Activated T-cell treated with anti-CD3 and anti-CD28 coated beads for 24 hours (primary cell): ENCODE data around the gene FBXL19.

Experiments
- DNase-seq: peaks from one replicate; pipeline ENCODE4 v3.0.0-alpha.2; 2020; ENCODE audit warnings: low read depth

FBXL19 gene

GRCh38 chr16:30895627-30896260 lies 27.6 kb upstream of the FBXL19 start:
- DNase-seq: no peak

- no peak for DNase-seq
Measured at GRCh38 chr16:30896261-30896888, 27.0 kb upstream of the FBXL19 start, which contains the start of gene CTF1. CTF1 (plus strand) TSS chr16:30896614; CDS start chr16:30896644, 30 bp downstream.

GRCh38 chr16:30896889-30897733 lies 26.3 kb upstream of the FBXL19 start:
- DNase-seq: peak; percentile 70

GRCh38 chr16:30899794-30900193 lies 23.6 kb upstream of the FBXL19 start:
- no peak for DNase-seq

- DNase-seq: no peak
Measured at GRCh38 chr16:30900588-30900987, 22.8 kb upstream of the FBXL19 start.

GRCh38 chr16:30901201-30902028 lies 22.0 kb upstream of the FBXL19 start:
- no peak for DNase-seq

- peak; percentile 36 for DNase-seq
Measured at GRCh38 chr16:30902029-30902972, 21.1 kb upstream of the FBXL19 start.

- DNase-seq: no peak
Measured at GRCh38 chr16:30903002-30903401, 20.4 kb upstream of the FBXL19 start.

GRCh38 chr16:30903596-30903995 lies 19.8 kb upstream of the FBXL19 start:
- DNase-seq: no peak

- no peak for DNase-seq
Measured at GRCh38 chr16:30904114-30904780, 19.1 kb upstream of the FBXL19 start.

- DNase-seq: no peak
Measured at GRCh38 chr16:30907064-30907463, 16.3 kb upstream of the FBXL19 start.

- DNase-seq: no peak
Measured at GRCh38 chr16:30910427-30911029, 12.8 kb upstream of the FBXL19 start.

- no peak for DNase-seq
Measured at GRCh38 chr16:30912794-30913412, 10.5 kb upstream of the FBXL19 start.

GRCh38 chr16:30914830-30915229 lies 8.5 kb upstream of the FBXL19 start:
- no peak for DNase-seq

GRCh38 chr16:30918614-30919013 lies 4.8 kb upstream of the FBXL19 start:
- DNase-seq: no peak

- DNase-seq: no peak
Measured at GRCh38 chr16:30920891-30921290, 2.5 kb upstream of the FBXL19 start.

GRCh38 chr16:30921459-30921747 lies 2.0 kb upstream of the FBXL19 start:
- DNase-seq: no peak

- DNase-seq: peak; percentile 77
Measured at GRCh38 chr16:30921748-30922419, 1.5 kb upstream of the FBXL19 start.

- peak; percentile 99 for DNase-seq
Measured at GRCh38 chr16:30922420-30922959, 882 bp upstream of the FBXL19 start.
